ENCODE data around the gene AMZ2. TPM values are rescaled to one million over a fixed set of nuclear protein-coding genes. Genes with fewer than 3 reads are reported as not detected.
"Not testable (repeated sequence)": the region's sequence is repeated elsewhere in the genome, so short reads cannot be mapped to it uniquely, and the experiment has no call there.

AMZ2 gene
- total RNA-seq, 1 donor, result 20.2 TPM

DNA sequence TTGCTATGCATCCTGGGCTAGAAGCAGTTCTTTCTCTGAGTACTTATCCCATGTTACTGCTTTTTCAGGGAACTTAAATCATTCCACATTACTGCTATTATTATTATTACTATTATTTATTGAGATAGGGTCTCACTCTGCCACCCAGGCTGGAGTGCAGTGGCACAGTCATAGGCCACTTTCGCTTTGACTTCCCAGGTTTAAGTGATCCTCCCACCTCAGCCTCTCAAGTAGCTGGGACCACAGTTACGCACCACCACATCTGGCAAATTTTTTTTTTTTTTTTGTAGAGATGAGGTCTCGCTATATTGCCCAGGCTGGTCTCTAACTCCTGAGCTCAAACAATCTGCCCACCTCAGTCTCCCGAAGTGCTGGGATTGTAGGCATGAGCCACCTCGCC, 28.4 kb upstream of the AMZ2 start:
- not testable (repeated sequence) for DNase-seq (ENCODE audit: low read depth in 2 of 3, low spot score in 2 of 3)

DNA sequence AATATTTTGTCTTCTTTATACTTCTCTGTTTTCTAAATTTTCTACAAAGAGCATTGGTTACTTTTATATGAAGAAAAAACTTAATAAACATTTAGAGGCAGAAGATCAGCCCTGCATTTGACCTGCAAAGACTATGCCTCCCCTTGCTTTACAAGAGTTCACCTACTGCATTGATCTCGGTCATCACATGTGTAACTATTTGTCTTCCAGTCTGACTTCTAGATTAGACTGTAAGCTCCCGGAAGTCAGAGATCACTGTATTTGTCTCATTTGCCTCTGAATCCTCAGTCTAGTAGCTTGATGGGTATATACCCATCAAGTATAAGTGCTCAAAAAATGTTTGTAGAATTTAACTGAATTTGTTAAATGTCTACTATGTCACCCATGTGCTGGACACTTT, 27.7 kb upstream of the AMZ2 start:
- not testable (repeated sequence) for DNase-seq (ENCODE audit: low read depth in 2 of 3, low spot score in 2 of 3)

DNA sequence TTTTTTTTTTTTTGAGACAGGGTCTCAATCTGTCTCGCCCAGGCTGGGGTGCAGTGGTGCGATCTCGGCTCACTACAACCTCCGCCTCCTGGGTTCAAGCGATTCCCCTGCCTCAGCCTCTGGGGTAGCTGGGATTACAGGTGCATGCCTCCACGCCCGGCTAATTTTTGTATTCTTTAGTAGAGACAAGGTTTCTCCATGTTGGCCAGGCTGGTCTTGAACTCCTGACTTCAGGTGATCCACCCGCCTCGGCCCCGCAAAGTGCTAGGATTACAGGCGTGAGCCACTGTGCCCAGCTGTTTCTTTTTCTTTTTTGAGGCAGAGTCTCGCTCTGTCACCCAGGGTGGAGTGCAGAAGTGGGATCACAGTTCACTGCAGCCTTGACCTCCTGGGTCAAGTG, 27.1 kb upstream of the AMZ2 start:
- DNase-seq (ENCODE audit: low read depth in 2 of 3, low spot score in 2 of 3), result not testable (repeated sequence)

DNA sequence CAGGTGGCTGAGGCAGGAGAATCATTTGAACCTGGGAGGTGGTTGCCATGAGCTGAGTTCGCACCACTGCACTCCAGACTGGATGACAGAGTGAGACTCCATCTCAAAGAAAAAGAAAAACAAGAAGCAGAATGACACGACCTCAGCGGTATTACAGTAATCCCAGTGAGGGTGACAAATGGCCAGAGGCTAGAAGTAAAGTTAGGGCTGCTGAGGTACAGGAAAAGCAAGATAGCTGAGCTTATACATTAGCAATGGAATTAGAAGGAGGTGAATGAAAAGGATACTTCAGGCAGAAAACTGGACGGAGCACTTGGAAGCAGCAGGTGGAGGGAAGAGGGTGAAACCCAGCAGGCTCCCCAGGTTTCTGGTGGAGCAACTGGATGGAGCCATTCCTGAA, 26.1 kb upstream of the AMZ2 start:
- no peak for DNase-seq (ENCODE audit: low read depth in 2 of 3, low spot score in 2 of 3)

DNA sequence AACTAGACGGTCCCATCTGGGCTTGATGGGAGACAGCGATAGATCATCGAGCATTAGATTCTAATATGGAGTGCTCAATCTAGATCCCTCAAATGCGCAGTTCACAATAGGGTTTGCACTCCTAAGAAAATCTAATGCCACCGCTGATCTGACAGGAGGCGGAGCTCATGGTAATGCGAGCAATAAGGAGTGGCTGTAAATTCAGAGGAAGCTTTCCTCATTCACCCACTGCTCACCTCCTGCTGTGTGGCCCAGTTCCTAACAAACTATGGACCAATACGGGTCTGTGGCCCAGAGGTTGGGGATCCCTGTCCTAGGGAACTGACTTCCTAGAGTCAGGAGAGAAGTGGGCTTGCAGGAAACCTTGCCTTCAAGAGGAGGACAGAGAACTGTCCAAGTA, 25.2 kb upstream of the AMZ2 start:
- DNase-seq (ENCODE audit: low read depth in 2 of 3, low spot score in 2 of 3), result no peak

DNA sequence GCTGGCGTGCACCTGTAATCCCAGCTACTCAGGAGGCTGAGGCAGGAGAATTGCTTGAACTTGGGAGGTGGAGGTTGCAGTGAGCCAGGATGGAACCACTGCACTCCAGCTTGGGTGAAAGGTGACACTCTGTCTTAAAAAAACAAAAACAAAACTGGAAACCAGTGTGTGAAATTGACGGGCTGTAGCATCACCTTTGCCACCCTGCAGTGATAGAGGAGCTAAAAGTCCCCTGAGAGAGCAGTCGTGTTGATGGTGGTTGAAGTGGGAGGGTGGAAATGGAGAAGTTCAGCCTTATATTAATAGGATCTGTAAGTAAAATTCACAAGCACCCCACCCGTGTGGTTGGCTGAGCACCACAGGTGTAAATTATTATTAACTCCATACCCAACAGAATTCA, 22.8 kb upstream of the AMZ2 start:
- DNase-seq (ENCODE audit: low read depth in 2 of 3, low spot score in 2 of 3), result not testable (repeated sequence)

DNA sequence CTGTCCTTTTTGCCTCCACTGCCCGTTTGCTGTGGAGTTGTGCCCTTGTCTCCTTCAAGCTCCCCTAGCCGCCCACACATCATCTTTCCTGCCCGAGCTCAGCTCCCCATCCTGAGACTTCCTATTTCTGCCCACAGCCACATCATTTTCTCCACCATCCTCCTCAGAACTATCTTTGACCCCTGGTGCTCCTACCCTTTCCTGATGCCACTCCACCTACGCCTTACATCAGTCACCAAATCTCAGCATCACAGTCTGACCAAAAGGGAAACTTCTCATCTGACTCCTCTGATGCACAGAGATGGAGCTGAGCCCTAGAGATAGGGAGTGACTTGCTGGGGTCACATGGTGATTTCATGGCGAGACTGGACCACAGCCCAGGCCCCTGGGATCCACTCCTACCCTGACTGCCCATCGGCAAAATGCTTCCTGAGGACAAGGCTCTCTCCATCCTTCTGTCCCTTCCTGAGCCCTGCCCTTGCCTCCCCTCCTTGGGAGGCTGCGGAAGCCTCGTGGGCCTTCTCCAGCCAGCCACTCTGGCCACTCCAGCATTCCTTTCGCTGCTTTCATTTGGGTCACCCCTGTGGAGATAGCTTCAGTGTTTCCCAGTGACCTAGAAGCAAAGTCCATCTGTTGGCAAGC, 19.7 kb upstream of the AMZ2 start:
- DNase-seq (ENCODE audit: low read depth in 2 of 3, low spot score in 2 of 3), result not testable (repeated sequence)

DNA sequence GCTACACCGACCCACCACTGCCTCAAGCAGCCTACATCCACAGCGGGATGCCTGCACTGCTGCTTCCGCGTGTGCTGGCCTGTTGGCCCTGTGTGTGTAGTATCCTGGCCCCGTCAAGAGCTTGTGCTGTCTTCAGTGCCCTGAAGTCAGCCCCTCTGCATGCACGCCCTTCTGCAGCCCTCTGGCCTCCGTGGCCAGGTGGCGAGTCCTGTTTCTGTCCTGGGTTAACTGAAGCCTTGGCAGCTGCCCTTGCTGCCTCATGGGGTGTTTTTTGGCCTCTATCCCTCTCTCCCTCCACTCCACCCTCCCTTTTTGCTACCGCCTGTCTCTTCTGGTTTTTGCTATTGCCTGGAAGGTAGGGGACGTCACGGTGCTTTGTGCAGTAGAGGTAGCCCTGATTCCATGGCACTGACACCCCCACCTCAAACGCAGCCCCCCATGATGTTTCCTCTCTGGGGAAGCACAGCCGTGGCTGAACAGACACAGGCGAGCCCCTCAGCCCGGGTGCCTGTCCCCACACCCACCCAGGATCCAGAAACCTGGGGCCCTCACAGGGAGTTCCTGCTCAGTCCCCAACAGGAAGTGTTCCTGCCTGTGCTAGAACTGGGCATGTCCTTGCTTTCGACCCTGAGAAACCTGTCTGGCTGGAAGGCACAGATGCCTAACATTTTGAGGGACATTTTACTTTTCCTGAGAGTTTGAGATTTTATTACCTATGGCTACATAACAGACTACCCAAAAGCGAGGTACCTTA, 18.8 kb upstream of the AMZ2 start:
- DNase-seq (ENCODE audit: low read depth in 2 of 3, low spot score in 2 of 3), result no peak

DNA sequence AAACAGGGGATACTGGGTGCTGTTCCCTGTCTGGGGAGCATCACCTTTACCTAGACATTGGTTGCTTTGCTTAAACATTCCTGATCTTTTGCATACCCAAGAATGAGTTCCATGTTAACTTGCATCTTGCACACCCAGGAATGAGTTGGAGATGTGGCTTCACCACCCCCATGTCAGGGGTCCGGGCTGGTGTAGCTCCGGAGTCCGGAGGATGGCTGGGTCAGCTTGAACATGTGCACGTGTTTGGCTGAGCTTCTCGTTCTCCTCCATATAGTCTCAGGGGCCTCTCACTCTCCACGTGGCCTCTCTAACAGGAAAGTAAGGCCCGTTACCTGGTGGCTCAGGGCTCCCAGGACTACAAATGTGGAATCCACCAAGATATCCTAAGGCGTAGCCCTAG, 18.2 kb upstream of the AMZ2 start:
- no peak for DNase-seq (ENCODE audit: low read depth in 2 of 3, low spot score in 2 of 3)

DNA sequence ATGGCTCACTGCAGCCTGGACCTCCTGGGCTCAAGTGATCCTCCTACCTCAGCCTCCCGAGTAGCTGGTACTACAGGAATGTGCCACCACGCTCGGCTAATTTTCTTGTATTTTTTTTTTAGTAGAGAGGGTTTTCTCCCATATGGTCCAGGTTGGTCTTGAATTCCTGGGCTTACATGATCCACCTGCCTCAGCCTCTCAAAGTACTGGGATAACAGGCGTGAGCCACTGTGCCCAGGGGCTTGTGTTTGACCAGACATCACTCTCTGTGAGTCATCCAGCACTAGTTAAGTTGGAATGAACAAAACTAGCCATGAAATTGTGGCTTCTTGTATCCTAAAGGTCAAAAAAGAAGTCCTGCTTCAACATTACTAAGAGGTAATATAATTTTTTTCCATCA, 16.7 kb upstream of the AMZ2 start:
- not testable (repeated sequence) for DNase-seq (ENCODE audit: low read depth in 2 of 3, low spot score in 2 of 3)

DNA sequence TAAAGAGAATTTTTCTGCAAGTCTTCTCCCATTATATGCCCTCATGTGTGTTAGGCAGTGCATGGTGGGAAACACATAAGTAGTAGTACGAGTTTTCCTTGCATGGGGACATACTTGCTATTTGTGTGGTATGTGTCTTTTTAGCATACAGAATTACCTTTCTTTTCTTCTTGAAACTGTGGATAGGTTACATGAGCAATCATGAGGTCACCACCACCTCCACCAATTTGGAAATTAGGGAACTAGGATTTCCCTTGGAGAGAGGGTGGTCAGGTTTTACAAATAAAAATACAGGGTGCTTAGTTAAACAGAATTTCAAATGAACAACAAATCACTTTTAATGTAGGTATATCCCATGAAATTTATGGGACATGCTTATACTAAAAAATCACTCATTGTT, 16.3 kb upstream of the AMZ2 start:
- DNase-seq (ENCODE audit: low read depth in 2 of 3, low spot score in 2 of 3), result no peak

DNA sequence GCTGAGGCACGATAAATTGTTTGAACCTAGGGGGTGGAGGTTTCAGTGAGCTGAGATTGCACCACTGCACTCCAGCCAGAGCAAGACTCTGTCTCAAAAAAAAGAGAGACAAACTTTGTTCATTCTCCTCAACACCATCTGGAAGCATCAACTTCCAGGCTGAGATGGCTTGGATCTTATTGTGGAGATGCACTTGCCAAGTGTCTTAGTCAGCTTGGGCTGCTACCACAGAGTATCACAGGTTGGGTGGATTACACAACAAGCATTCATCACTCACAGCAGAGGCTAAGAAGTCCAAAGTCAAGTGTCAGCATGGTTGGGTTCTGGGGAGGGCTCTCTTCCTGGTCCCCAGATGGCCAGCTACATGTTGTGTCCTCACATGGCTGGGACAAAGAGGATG, 15.1 kb upstream of the AMZ2 start:
- not testable (repeated sequence) for DNase-seq (ENCODE audit: low read depth in 2 of 3, low spot score in 2 of 3)

DNA sequence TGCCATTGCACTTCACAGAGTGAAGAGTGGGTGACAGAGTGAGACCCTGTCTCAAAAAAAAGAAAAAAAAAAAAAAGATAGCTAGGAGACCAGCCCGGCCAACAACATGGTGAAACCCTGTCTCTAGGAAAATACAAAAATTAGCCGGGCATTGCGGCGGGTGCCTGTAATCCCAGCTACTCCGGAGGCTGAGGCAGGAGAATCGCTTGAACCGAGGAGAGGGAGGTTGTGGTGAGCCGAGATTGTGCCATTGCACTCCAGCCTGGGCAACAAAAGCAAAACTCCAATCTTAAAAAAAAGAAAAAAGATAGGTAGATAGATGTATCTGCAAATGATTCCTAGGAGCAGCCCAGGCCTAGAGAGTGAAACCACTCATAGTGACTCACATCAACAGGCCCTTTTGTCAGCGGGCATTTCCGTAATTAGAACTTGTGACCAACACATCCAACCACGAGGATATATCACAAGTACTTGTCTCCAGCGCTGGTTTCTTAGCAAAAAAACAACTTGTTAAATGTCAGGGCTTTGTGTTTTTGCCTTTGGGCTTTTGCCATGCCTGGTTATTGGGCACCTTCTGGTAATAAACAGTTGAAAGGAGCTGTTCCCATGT, 13.0 kb upstream of the AMZ2 start:
- DNase-seq (ENCODE audit: low read depth in 2 of 3, low spot score in 2 of 3), result peak in 2 of 3 donors; percentile 84 to 86

DNA sequence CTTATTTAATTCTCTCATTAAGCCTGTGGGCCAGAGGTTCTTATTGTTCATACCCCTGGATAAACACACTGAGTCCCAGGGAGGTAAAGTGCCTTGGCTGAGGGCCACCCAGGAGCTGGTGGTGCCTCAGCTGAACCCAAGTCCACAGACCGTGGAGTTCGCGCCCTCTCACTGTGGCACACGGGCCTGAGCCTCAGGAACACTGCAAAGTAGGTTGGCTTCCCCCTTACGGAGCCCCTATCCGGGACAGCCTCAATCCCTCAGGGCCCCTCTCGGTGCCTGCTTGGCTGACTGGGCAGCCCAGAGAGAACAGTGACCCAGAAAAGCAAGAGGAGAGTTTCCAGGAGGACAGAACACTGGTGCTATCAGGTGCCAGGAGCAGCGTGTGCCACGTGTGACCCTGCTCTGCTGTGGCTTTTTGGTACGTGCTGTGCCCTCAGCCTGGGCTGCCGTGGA, 12.5 kb upstream of the AMZ2 start:
- DNase-seq (ENCODE audit: low read depth in 2 of 3, low spot score in 2 of 3), result not testable (repeated sequence)

DNA sequence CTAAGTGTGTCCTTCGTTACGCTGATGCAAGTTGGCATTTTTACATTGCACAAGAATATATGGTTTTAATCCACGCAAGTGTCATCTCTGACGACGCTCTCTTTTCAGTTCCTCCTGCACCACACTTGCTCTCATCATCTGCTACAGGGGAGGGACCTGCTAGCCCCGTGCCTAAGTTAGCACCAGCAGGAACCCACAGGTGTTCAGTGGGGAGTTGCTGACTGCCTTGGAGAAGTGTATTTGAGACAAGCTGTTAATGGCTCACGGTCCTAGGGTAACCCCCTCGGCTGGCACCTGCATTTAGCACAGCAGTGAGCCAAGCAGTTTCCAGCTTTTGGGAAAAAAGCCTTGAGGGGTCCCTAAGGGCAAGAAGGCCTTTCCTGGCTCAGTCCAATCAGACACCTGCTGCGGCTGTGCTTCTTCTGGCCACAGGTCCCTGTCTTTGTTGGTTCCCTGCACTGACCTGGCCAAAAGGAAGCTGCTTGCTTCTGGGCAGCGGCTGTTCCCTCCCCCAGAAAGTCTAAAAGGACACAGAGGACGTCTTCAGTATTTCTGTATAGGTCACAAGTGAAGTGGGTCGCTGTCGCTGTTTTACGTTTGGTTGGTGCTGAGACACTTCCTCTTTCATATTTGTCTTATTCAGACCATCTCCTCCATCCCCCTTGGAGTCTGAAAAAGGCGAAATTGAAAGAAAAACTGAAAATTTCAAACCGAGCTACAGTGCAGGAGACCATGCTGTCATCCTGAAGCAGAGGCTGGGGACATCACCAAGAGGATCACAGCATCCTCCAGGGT, 10.3 kb upstream of the AMZ2 start:
- DNase-seq (ENCODE audit: low read depth in 2 of 3, low spot score in 2 of 3), result peak in 2 of 3 donors; percentile 70 to 84

DNA sequence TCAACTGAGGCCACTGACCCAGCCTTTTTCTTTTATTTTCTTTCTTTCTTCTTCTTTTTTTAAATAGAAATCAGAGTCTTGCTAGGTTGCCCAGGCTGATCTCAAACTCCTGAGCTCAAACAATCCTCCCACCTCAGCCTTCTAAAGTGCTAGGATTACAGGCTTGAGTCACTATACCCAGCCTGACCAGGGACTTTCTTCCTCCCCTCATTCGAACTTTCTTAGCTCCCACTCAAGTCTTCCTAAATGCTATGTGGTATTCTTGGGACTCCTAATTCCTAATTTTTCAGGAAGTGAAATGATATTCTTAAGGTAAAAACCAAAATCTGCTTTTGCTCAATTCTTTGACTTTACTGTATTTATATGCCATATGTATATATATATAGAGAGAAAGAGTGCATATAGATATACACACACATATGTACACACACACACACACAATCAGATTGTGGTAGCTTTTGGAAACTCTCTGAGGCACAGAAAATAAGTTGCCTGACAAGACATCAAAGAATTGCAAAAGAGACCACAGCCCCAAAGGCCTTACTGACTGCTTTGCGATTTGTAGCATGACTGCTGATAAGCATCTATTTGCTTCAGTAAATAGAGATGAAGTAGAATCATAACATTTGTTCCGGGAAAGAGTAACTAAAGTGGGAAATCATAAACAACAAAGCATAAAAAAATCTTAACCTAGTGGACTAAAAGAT, 9.5 kb upstream of the AMZ2 start:
- no peak for DNase-seq (ENCODE audit: low read depth in 2 of 3, low spot score in 2 of 3)

DNA sequence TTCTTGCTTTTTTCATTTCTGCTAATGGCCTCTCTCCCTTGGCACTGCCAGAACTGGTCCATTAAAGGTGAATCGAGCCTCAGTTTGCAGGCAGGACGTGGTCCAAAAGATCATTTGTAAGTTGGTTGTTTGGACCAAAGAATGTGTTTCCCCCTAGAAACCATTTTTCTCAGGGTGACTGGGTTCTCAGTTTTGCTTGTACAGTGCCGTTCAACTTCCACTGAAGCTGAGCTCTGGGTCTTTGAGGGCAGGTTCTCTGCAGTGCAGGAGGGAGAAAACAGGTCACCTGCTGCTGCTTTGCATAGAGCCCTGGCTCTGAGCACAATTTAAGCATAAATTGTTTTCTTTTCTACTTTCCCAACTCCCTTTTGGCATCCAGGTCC, 9.0 kb upstream of the AMZ2 start:
- no peak for DNase-seq (ENCODE audit: low read depth in 2 of 3, low spot score in 2 of 3)

DNA sequence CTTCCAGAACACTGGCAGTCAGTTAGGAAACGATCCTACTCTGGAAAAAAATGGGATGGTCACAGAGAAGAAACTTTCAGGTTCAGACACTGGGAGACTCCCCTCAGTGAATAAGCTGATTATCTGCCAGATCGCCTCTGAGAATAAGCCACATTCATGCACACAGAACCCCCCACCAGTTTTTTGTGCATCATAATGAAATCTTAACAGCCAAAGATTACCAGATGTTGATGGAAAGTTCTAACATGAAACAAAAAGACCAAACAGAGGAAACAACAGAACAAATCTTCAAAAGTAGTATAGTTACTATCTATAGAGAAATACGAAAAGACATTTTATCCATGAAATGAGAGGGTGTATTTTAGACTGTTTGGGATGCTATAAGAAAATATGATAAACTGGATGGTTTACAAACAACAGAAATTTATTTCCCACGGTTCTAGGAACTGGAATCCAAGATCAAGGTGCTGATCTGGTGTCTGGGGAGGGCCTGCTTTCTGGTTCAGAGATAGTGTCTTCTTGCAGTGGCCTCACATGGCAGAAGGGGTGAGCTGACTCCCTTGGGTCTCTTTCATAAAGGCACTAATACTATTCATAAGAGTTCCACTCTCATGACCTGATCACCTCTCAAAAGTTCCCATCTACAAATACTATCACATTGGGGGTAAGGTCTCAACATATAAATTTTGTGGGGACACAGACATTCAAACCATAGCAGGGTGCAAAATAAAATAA, 8.0 kb upstream of the AMZ2 start:
- no peak for DNase-seq (ENCODE audit: low read depth in 2 of 3, low spot score in 2 of 3)

DNA sequence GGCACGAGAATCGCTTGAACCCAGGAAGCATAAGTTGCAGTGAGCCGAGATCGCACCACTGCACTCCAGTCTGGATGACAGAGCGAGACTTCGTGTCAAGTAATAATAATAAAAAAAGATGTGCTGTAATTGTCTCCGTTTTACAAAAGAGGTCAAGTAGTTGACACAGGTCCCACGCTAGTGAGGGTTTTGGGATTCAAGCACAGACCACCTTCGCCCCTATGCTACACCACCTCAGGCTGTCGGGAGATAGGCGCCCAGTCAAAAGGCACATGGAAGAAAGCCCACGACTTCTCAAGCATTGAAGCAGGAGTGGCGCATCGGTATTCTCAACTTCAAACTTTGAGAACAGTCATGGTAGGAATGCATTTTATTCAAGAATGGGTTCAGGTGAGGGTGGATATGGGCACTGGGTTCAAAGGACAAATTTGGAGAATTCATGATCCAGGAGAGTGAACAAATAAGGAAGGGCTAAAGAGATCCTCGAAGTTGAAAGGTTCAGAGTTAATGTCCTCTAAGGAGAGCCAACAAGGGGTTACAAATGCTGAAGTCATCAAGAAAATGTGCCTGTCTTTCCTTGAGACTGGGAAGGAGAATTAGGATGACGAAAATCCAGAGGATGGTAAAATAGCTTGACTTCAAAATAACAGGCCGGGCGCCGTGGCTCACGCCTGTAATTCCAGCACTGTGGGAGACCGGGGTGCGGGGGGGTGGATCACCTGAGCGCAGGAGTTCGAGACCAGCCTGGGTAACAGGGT, 1.4 kb upstream of the AMZ2 start:
- no peak for DNase-seq (ENCODE audit: low read depth in 2 of 3, low spot score in 2 of 3)

Measured in hematopoietic multipotent progenitor cell (in vitro differentiated cells).